Stromal cell of bone marrow (primary cell): Measurements from ENCODE around the gene SMURF2.
"Not testable (repeated sequence)": the region's sequence is repeated elsewhere in the genome, so short reads cannot be mapped to it uniquely, and the experiment has no call there.

Source experiments
- DNase-seq: peaks from one replicate; pipeline ENCODE4 v3.0.0-alpha.2; 2012; ENCODE audit warnings: low read depth

The SMURF2 gene

DNA sequence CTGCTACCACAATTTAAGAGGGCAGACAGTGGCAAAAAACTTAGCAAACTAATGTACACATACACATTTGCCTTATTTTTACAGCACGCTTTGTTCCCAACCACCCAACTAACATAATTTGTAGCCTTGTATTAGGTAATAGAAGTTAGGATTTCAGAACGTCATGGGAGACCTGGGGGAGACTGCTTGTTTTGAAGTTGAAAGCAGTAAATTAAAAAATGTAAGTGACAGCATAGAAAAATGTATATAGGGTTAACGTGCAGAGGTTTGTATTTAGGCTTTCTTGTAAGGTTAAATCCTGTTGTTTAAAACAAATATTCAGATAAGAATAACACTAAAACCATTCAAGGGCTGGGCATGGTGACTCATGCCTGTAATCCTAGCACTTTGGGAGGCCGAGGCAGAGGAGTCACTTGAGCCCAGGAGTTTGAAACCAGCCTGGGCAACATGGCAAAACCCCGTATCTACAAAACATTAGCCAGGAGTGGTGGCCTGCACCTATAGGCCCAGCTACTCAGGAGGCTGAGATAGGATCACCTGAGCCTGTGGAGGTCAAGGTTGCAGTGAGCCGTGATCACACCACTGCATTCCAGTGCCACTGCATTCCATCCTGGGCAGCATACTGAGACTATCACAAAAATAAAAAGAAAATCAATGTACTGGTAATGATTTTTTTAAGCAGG is 2.3 kb upstream of the SMURF2 start:
- not testable (repeated sequence) for DNase-seq

DNA sequence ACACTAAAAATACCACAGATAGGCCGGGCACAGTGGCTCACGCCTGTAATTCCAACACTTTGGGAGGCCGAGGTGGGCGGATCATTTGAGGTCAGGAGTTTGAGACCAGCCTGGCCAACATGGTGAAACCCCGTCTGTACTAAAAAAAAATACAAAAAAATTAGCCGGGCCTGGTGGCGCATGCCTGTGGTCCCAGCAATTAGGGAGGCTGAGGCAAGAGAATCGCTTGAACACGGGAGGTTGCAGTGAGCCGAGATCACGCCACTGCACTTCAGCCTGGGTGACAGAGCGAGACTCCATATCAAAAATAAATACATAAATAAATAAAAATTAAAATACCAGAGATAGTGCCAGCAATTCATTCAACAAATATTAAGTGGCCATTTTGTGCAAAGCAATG is 1.7 kb upstream of the SMURF2 start:
- DNase-seq = not testable (repeated sequence)

DNA sequence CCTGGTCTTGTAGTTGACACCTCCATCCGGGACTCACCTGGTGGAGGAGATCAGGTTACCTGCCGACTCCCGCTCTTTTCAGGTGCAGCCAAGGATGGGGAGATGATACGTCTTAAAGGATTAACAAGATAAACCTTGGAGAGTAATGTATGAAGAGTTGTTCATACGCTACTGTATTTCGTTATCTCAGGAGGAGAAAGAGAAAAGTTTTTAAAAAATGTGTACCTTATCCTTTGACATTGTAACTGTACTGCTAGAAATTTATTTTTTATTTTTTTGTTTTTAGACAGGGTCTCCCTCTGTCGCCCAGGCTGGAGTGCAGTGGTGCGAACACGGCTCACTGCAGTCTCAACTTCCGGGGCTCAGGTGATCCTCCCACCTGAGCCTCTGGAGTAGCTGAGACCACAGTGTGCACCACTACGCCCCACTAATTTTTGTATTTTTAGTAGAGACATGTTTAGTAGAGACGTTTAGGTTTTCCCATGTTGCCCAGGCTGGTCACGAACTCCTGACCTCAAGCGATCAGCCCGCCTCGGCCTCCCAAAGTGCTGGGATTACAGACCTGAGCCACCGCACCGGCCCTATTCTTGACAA is 764 bp upstream of the SMURF2 start:
- DNase-seq = no peak

DNA sequence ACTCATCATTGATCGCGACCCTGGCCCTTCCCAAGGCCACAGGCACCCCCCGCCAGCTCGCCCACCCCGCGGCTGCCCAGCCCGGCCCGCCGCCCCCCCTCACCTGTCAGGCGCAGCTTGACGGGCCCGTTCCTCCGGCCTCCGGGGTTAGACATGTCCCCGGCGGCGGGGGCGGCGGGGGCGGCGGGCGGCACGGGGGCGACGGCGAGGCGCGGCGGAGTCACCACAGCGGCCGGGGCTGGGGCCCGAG is 456 bp downstream of the SMURF2 start:
- no peak for DNase-seq

DNA sequence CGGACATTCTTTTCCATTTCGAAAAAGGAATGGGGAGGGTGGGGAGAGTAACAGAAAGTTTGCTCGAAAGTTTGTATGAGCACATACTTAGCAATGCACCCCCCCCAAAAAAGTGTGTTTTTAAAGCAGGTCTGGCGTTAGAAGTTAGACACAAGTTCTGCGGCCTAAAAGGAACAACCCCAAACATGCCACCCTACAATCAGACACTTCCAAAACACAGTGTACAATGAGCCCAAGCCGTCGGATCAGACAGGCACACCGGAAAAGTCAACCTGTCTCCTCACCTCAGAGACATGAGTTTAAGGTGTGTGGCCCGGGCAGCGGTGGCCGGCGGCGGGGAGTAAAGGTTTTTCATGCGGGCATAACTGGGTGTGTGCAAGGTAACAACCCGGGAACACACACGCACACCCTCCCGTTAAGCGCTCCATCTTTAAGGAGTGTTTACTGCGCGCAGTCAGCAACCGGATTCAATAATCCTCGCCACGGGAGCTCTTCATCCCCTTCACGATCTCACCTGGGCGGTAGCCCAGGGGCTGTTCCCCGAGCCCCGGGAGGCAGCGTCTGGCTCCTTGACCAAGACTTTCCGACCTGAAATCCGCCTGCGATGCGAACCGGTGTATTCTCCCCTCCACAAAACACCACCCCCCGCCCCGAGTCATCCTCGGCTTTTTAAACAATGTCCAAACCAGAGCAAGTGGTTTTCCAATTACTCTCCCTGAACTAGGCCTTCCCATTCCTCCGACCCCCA is 955 bp downstream of the SMURF2 start:
- DNase-seq = not testable (repeated sequence)

DNA sequence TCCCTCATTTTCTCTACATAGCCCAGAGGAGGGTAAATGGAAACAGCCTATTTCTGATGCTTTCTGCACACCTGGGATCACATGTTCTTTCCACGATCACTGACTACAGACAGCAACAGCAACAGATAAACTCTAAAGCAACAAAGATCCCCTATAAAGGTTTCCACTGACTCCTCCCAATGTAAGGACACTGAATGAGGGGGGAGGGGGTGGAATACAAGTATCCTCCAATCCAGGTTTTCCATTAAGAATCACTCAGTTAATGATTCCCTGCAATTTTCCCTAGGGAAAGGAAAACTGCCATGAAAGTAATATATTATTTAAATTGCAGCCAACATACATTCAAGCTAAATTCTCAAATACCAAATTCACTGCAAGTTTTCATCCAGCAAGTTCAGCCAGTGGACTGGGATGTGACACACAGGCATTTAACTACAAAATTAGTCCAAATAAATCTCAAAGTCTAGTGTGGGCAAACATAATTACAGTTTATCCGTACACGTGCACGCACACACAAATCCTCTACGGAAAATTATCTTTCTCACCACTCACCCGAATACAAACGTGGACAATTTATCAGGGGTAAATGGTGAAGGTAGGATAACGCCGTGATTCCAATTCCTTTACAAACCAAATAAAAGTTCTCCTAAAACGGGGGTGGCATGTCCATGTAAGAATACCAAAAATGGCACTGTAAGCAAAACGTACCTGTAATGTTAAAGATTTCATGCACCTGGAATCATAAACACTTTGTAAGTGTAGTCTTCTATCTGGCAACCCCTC is 1.7 kb downstream of the SMURF2 start:
- DNase-seq = not testable (repeated sequence)

DNA sequence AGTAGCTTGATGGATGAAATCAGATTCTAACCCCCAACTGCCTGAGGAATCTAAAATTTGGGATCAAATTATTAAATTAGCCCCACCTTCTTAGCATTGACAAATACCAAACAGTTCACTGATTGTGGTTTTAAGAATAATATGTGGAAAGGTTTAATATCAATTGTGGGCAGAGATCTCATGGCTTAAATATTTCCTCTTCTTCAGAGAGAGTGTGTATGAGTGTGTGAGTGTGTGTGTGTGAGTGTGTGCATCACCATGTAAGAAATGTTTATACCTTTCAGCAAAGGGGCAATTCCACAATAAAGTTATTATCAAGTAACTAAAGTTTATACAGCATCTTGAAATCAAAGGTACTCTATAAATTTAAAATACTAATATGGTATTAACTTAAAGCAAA is 3.2 kb downstream of the SMURF2 start:
- DNase-seq = no peak

DNA sequence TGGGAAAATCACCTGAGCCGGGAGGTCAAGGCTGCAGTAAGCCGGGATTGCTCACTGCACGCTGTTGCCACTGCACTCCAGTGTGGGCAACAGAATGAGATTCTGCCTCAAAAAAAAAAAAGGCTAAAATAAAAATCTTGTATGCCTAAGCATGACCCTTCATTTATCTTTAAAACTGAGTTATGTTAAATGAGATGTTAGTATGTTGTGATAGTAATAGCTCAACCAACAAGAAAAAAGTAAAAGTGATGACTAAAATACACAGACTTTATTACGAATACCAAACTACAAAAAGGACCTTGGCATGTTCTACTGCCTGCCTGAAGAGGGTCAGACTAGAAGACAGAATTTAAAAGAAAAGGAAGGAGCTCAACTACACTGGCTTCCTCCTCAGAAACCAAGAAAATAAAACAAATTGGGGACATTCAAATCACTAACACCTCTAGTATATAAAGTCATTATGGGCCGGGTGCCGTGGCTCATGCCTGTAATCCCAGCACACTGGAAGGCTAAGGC is 4.4 kb downstream of the SMURF2 start:
- no peak for DNase-seq

DNA sequence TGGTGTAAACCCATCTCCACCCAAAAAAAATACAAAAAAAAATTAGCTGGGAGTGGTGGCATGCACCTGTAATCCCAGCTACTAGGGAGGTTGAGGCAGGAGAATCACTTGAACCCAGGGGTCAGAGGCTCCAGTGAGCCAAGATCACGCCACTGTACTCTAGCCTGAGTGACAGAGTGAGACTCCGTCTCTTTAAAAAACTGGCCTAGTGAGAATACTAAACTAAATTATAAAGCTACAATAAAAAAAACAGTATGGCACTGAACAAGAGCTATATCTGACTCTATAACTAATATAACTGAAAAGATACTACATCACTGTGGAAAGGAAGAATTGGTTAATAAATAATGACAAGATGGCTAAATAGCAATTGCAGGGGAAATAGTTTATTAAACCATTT is 6.4 kb downstream of the SMURF2 start:
- DNase-seq = no peak

DNA sequence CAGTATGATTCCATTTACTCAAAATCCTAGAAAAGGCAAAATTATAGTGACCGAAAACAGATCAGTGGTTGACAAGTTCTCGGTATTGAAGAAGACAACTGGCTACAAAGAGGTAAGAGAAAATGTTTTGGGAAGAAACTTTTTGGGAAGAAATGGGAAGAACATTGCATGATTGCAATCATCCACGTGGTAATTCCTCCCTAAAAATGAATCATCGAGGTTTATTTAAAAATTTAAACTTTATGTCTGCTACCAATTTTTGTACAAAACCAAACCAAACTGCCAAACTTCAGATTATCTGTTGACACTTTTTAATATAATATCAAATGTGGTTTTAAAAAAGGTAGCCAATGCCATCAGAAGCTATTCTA is 8.1 kb downstream of the SMURF2 start:
- DNase-seq = no peak

DNA sequence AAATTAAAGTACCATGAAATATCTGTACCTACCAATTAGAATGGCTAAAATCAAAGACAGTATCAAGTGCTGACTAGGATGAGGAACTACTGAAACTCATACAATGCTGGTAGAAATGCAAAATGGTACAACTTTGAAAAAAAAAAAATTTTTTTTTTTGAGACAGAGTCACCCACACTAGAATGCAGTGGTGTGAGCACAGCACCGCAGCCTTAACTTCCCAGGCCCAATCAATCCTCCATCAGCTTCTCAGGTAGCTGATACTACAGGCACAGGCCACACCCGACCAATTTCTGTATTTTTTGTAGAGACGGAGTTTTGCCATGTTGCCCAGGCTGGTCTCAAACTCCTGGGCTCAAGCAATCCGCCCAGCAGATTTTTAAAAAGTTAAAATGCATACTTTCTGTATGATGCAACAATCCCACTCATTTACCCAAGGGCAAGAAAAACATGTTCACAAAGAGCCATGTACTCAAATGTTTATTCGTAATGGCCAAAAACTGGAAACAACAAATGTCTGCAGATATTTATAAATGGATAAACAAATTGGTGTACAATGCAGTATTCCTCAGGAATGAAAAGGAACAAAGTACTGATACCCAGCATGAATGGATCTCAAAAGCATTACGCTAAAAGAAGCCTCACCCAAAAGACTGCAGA is 8.7 kb downstream of the SMURF2 start:
- no peak for DNase-seq

DNA sequence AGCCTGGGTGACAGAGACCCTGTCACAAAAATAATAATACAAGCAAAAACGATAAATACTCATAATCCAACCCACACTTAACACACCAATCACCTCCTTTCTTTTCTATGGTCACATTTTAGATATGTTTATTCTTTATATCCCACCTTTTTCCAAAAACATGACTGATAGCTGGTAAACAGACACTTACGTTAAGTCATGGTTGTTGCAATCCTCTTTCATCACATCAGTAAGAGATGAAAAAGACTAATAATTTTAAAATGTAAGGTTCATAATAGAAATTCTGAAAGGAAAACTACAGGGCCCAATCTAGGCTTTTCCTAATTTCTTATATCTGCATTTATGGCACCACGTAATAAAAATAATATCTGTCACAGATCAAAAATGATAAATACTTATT is 10.2 kb downstream of the SMURF2 start:
- no peak for DNase-seq

DNA sequence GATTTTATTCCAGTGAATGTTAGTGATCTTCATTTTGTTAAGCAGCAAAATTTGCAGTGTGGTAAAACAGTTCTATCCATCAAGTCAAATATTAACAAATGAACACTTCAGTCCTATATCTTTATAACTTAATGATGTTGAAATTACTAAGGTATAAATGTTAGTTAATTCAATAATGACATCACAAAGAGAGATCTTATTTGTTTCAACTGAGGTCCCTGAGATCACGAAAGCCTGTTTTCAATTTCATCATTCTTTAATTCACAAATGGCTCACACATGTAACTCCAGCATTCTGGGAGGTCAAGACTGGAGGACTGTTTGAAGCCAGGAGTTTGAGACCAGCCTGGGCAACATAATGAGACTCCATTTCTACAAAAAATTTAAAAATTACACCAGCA is 13.9 kb downstream of the SMURF2 start:
- DNase-seq = no peak

DNA sequence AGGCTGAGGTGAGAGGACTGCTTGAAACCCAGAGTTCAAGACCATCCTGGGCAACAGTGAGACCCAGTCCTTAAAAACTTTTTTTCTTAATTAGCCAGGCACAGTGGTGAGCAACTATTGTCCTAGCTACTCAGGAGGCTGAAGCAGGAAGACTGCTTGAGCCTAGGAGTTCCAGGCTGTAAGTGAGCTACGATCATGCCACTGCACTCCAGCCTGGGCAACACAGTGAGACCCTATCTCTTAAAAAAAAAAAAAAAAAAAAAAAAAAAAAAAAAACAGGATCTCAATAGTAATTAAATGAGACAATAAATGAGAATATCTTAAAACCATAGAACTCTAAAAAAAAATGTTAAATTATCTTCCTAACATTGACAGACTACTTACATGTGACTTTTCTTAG is 14.3 kb downstream of the SMURF2 start:
- no peak for DNase-seq

DNA sequence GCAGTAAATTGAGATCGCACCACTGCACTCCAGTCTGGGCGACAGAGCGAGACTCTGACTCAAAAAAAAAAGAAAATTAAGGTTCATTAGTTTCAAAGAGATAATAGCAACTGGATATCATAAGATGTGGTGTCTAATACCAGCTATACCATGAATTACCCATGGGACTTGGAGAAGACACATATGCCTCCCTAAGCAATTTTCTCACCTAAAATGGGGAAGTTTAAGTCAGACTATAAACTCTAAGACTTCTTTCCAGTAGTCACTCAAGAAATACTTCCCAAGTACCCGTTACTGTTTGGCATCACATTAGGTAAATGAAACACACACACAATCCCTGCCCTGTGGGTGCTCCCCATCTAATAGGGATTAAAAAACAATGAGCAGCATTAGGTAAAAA is 22.6 kb downstream of the SMURF2 start:
- DNase-seq = no peak

DNA sequence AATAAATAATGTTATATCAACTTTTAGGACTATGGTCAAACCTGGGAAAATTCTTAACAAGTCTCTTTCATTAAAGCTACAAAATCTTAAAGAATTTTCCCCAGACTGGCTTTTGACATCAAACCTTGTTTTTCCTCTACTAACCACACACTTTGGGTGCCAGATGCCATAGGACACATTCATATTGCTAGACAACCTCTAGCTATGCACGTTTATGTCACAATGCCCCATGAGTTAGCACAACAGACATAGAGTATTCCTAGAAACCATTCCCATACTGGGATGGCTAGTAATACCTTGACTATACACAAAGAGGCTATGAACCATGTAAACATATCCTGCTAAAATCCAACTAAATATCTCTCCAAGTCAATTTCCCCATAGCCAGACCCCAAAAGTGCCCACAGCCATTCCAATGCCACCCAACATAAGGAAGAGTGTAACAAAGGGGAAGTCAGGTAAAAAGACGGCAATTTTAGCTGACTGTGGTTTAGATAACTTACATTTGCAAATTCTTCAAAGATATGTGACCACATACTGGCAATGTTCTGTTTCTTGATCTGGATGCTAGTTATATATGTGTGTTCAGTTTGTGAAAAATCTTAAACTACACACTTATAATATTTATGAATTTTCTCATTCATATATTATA is 23.4 kb downstream of the SMURF2 start:
- DNase-seq = no peak

DNA sequence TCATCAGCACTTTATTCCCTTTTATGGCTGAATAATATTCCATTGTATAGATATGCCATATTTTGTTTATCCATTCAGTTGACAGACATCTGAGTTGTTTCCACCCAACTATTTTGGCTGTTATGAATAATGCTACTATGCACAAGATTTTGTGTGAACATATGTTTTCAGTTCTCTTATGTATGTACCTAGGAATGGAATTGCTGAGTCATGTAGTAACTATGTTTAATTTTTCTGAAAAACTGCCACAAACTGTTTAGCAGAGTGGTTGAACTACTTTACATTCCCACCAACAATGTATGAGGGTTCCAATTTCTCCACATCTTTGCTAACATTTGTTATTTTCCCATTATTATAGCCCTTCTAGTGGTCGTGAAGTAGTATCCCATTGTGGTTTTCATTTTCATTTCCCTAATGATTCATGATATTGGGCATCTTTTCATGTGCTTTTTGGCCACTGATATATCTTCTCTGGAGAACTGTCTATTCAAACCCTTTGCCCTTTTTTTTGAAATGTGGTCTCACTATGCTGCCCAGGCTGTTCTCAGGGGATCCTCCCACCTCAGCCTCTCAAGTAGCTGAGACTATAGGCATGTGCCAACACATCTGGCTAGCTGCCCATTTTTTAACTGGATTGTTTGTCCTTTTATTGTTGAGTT is 26.3 kb downstream of the SMURF2 start:
- DNase-seq = peak; percentile 45

DNA sequence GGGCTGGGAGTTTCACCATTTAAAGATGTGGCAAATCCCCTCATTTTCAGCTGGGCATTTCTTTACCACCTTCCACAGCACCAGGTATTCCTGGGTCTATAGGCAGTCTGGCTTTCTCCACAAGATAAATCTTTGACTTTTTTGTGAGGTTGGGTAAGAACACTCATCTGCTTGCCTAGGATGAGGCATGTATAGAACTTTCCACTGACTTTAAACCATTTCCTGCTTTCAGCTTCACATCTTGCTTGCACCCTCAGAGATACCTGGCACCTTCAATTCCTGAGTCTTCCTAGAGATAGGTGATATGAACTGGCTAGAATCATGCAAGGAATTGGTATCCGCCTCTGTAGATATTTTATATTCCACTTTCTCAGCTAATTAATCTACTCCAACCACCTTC is 27.9 kb downstream of the SMURF2 start:
- no peak for DNase-seq

DNA sequence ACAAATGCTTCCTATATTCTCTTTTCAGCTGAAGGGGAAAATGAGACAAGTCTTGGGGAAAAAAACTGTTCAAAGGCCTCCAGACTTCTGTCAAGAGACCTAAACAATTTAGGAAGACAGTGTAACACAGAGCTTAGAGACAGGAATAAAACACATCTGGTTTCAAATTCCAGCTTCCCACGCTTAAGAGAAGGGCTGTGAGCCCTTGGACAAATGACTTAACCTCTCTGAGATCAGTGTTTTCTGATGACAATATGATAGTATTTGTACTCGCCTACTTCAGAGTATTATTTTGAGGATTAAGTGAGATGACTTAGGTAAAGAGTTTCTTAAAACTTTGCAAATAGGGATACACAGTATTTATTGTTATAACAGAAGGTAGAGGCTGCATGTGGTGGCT is 29.5 kb downstream of the SMURF2 start:
- no peak for DNase-seq

DNA sequence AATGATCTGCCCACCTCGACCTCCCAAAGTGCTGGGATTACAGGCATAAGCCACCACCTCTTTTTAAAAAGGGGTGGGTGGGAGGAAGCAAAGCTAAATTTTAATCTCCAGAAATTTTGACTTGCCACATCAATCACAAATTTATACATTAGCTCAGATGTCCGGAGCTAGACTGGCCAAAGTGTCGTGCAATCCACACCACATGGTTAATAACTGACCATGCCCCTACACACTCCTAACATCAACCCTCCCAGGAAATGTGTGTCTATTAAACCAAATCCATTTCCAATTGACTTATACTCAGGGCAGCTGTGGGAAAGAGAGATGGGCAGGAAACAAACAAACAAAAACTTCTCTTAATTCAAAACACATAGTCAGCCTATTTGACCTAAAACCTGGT is 29.9 kb downstream of the SMURF2 start:
- no peak for DNase-seq
